ENCODE measurements around the gene ATP6V0E1.
"Not testable (repeated sequence)": the region's sequence is repeated elsewhere in the genome, so short reads cannot be mapped to it uniquely, and the experiment has no call there.

The ATP6V0E1 gene

DNA sequence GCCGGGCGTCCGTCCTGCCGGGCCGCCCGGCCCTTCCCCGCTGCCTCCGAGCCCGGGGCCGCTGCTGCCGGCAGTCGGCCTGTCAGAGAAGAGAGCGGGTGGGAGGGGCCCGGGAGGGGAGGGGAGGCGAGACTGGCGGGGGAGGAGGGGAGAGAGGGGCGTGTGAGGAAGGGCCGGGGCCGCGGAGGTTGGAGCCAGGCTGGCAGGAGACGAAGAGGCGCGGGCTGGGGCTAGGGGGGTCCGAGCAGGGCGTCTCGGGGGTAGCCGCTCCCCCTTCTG lies 73.2 kb downstream of the ATP6V0E1 start:
- Histone ChIP-seq H3K9me3 (no peaks in the 10 kb centered on the region), H3K27ac (peak overlapping the region; percentile 81), H4K20me1 (peaks cover 50% of the 10 kb centered on the region), H3K4me2 (peak overlapping the region; percentile 76), H3K4me1 (peaks cover 18% of the 10 kb centered on the region), H3K4me3 (peak overlapping the region; percentile 99), H3K9ac (peak overlapping the region; percentile 87), H3K36me3 (peaks cover 10% of the 10 kb centered on the region; the same call in 1 of the 2 replicates), H3K27me3 (no peaks in the 10 kb centered on the region)
- TF ChIP-seq Cebpa-rat (IDR thresholded peaks at IDR 0.05), result no peak

DNA sequence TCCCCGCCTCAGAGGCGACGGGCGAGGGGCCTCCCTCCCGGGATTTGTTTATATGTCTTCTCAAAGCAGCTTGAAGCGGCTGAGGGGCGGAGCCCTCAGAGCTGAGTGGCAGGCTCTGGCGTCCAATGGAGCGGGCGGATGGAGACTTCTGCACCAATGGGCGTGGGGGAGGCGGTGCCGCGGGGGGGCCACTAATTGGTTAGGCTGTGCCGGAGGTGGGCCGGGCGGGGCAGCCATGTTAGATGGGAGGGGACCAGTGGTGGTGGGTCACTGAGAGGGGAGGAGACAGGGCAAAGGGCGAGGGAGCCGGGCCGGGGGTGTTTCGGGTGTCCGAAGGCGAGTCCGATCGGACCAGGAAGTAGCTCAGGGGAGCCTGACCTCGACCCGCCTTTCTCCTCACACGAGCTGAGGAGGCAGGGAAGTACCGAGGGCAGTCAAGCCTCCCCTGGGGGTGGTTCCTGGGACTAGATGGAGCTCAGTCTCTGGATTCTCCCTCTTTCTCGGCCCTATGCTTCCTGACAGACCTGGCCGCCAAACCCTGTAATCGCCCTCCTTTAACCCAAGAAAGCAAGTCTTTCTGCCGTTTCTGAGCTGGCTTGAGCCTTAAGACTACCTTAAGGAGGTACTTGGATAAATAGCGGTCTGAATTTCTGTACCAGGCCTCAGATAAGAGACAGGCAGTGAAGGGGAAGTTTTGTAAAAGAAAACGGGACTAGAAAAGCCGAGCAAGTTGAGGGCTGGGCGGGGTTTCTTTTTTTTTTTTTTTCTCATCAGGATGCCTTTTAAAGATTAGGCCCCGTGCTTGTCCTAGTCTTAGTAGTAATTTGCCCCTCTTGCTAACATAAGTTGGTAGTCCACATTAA lies 73.7 kb downstream of the ATP6V0E1 start:
- Histone ChIP-seq H3K4me1 (peaks cover 18% of the 10 kb centered on the region), H3K4me2 (peak overlapping the region; percentile 85), H3K27ac (peak overlapping the region; percentile 72), H3K9me3 (no peaks in the 10 kb centered on the region), H3K27me3 (no peaks in the 10 kb centered on the region), H3K36me3 (peaks cover 10% of the 10 kb centered on the region; the same call in 1 of the 2 replicates), H4K20me1 (peaks cover 55% of the 10 kb centered on the region), H3K9ac (peak overlapping the region; percentile 87), H3K4me3 (peak overlapping the region; percentile 99)
- TF ChIP-seq Cebpa-rat (IDR thresholded peaks at IDR 0.05), result no peak

DNA sequence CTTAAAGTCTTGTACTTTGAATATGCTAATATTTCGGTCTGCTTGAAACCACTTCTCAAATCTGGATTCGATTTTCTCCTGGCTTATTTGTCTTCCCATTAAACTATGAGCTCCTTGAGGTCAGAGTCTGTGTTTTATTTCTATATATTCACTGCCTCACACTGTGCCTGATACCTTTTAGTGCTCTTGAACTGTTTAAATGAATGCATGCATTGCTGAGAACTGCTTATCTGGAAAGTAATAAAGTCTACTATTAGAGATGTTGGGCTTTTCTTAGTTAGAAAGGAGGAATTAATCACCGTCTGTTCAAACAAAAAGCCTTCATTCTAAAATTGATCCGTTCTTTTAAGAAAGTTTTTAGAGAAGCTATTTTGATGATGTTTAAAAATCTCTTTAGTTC lies 78.6 kb downstream of the ATP6V0E1 start:
- H3K27me3 ChIP-seq, result no peaks in the 10 kb centered on the region
- H3K9me3 ChIP-seq, result no peaks in the 10 kb centered on the region
- H3K9ac ChIP-seq, result no peak overlapping the region
- H3K4me1 ChIP-seq, result peaks cover 22% of the 10 kb centered on the region
- no peak overlapping the region for H3K4me3 ChIP-seq
- TF ChIP-seq Cebpa-rat (IDR thresholded peaks at IDR 0.05), result no peak
- peaks cover 99% of the 10 kb centered on the region for H4K20me1 ChIP-seq
- H3K36me3 ChIP-seq, result peaks cover 16% of the 10 kb centered on the region; the same call in 1 of the 2 replicates
- H3K27ac ChIP-seq, result no peak overlapping the region
- no peak overlapping the region for H3K4me2 ChIP-seq

DNA sequence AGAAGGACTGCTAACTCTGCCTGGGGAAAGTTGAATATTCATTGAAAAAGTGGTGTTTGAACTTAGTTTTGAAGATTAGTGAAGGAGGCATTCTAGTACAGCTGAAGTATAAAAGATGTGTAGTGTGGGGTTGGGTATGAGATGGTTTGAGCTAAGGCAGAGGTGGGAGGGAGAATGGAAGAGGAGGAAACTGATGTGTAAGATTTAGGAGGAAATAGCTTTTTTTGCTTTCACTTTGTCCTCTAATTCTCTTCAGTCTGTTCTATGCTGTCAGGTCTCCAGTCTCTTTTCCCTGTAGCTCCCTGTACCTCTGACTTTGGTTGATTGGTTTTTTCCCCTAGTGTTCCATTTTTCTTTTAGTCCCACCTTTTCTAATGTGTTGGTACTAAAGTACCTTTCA lies 81.6 kb downstream of the ATP6V0E1 start:
- peaks cover 16% of the 10 kb centered on the region; the same call in 1 of the 2 replicates for H3K36me3 ChIP-seq
- H3K27me3 ChIP-seq, result no peaks in the 10 kb centered on the region
- H3K4me2 ChIP-seq, result peak overlapping the region; percentile 44
- no peak overlapping the region for H3K9ac ChIP-seq
- no peak overlapping the region for H3K4me3 ChIP-seq
- H3K9me3 ChIP-seq, result no peaks in the 10 kb centered on the region
- peaks cover 99% of the 10 kb centered on the region for H4K20me1 ChIP-seq
- TF ChIP-seq Cebpa-rat (IDR thresholded peaks at IDR 0.05), result no peak
- H3K27ac ChIP-seq, result no peak overlapping the region
- peaks cover 16% of the 10 kb centered on the region for H3K4me1 ChIP-seq

DNA sequence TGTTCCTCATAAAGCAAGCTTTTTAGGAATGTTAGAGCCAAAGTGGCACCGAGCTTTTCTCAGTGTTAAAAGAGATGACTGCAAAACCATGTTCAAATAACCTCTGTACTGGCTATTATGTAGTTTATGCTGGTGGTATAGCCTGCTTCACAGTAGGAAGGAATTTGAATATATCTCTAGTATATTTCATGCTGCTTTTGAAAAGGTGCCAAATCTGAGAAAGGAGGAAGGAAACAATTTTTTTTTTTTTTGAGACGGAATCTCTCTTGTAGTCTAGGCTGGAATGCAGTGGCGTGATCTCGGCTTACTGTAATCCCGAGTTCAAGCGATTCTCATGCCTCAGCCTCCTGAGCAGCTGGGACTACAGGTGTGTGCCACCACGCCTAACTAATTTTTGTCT lies 86.1 kb downstream of the ATP6V0E1 start:
- TF ChIP-seq Cebpa-rat (IDR thresholded peaks at IDR 0.05), result no peak
- H3K4me1 ChIP-seq, result peaks cover 14% of the 10 kb centered on the region
- no peak overlapping the region for H3K9ac ChIP-seq
- no peak overlapping the region for H3K4me3 ChIP-seq
- H3K36me3 ChIP-seq, result peaks cover 1% of the 10 kb centered on the region; the same call in 1 of the 2 replicates
- H4K20me1 ChIP-seq, result peaks cover 98% of the 10 kb centered on the region
- H3K4me2 ChIP-seq, result no peak overlapping the region
- H3K27ac ChIP-seq, result no peak overlapping the region
- no peaks in the 10 kb centered on the region for H3K27me3 ChIP-seq
- no peaks in the 10 kb centered on the region for H3K9me3 ChIP-seq

DNA sequence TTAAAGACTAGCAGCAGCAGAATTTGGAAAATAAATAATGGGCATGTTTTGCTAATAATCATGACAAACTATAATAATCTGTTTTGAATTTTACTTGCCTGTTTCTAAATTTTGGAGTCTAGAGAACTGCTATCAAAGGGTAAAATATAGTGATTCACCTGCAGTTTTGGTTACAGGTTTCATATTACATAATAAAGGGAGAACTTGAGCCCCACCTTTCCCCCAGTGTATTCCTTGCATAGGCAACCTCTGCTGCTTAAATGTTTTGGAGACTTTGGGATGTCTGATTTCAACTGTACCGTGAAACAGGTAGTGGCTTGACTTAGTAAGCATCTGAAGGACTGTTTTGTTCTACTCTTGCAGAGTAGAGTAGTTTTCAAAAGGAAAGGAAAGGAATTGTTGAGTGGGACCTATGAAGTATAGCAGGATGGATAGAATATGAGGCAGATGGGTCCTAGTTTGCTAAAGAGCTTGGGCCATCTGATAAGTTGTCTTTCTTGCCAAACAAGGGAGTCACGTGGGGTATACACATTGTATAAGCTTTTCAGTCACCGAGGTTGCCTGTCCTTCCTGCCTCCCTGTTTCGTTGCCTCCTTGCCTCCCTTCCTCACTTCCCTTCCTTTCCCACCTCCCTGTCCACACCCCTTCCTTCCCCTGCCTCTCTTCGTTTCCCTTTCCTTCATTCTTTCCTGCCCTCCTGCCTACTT lies 91.7 kb downstream of the ATP6V0E1 start:
- H3K4me3 ChIP-seq, result no peak overlapping the region
- H3K9me3 ChIP-seq, result no peaks in the 10 kb centered on the region
- no peak overlapping the region for H3K4me2 ChIP-seq
- no peak overlapping the region for H3K27ac ChIP-seq
- no peaks in the 10 kb centered on the region for H3K36me3 ChIP-seq
- H3K9ac ChIP-seq, result no peak overlapping the region
- no peak for TF ChIP-seq Cebpa-rat (IDR thresholded peaks at IDR 0.05)
- H3K4me1 ChIP-seq, result no peaks in the 10 kb centered on the region
- H3K27me3 ChIP-seq, result no peaks in the 10 kb centered on the region
- peaks cover 97% of the 10 kb centered on the region for H4K20me1 ChIP-seq

DNA sequence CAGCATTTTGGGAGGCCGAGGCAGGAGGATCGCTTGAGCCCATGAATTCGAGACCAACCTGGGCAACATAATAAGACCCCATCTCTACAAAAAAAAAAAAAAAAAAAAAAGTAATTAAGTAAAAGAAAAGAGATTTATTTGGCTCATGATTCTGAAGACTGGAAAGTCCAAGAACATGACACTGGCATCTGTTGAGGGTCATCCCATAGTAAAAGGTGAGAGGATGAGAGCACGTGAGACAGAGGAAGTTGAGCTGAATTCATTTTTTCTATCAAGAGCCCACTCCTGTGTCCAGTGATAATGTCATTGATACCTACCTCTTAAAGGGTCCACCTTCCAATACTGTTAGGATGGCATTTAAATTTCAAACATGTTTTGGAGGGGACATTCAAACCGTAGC lies 92.4 kb downstream of the ATP6V0E1 start:
- H4K20me1 ChIP-seq, result peaks cover 97% of the 10 kb centered on the region
- H3K4me2 ChIP-seq, result no peak overlapping the region
- H3K4me3 ChIP-seq, result no peak overlapping the region
- H3K36me3 ChIP-seq, result peaks cover 5% of the 10 kb centered on the region
- H3K9ac ChIP-seq, result no peak overlapping the region
- no peaks in the 10 kb centered on the region for H3K27me3 ChIP-seq
- no peak overlapping the region for H3K27ac ChIP-seq
- no peaks in the 10 kb centered on the region for H3K9me3 ChIP-seq
- no peaks in the 10 kb centered on the region for H3K4me1 ChIP-seq
- TF ChIP-seq Cebpa-rat (IDR thresholded peaks at IDR 0.05), result no peak

DNA sequence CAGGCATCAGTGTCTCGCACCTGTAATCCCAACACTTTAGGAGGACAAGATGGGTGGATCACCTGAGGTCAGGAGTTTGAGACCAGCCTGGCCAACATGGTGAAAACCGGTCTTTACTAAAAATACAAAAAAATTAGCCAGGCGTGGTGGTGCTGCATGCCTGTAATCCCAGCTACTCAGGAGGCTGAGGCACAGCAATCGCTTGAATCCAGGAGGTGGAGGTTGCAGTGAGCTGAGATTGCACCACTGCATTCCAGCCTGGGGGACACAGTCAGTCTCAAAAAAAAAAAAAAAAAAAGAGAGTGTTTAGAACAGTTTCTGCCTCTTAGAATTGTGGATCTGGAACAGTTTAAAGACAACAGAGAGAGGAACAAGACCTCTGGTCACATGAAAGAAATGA lies 92.9 kb downstream of the ATP6V0E1 start:
- not testable (repeated sequence) for H3K9me3 ChIP-seq, H3K27ac ChIP-seq, H3K9ac ChIP-seq, H3K4me3 ChIP-seq, H3K27me3 ChIP-seq, H3K4me2 ChIP-seq, H3K4me1 ChIP-seq
- peaks cover 97% of the 10 kb centered on the region for H4K20me1 ChIP-seq
- H3K36me3 ChIP-seq, result peaks cover 10% of the 10 kb centered on the region

DNA sequence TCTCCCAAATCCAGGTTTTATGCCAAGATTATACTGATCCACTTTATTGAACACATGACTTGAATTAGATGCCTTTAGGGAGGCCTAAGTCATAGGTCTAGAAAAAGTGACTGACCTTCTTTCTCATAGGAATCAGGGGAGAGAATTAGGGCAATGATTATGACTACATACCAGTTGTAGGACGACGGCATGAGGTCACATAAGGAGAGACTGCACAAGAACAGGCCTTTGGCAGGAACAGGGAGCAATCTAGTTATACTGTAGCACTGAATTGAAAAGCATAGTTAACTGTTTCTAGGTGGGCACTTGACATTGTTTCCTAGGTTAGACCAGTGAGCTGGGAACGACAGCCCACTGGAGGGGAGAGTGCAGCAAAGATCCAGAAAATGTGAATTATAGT lies 95.3 kb downstream of the ATP6V0E1 start:
- no peak overlapping the region for H3K9ac ChIP-seq
- no peak for TF ChIP-seq Cebpa-rat (IDR thresholded peaks at IDR 0.05)
- no peak overlapping the region for H3K4me2 ChIP-seq
- no peaks in the 10 kb centered on the region for H3K9me3 ChIP-seq
- peaks cover 86% of the 10 kb centered on the region for H4K20me1 ChIP-seq
- H3K27ac ChIP-seq, result no peak overlapping the region
- no peak overlapping the region for H3K4me3 ChIP-seq
- H3K4me1 ChIP-seq, result no peaks in the 10 kb centered on the region
- peaks cover 15% of the 10 kb centered on the region for H3K36me3 ChIP-seq
- no peaks in the 10 kb centered on the region for H3K27me3 ChIP-seq
